BJ (cell line): ENCODE data around the gene TMEM141. TPM values are rescaled to one million over a fixed set of nuclear protein-coding genes. Genes with fewer than 3 reads are reported as not detected.

Experiments
- CTCF ChIA-PET: fragments of 350-600 bp; formaldehyde crosslinking; extraction: SDS; loops from one replicate; lab custom pipeline; 2021; ENCODE audit warnings: antibody characterized with exemption, inconsistent platforms; lab: Yijun Ruan, JAX
- POLR2A ChIA-PET: fragments of 300-600 bp; sonication (Branson Sonifier 250); formaldehyde crosslinking; extraction: SDS; loops from one replicate; lab custom pipeline; 2021; ENCODE audit warnings: antibody characterized with exemption; lab: Charles Lee
- DNase-seq: peaks from one replicate; pipeline ENCODE4 v3.0.0-alpha.2; 2011; ENCODE audit warnings: low read depth
- H3K27me3 ChIP-seq: 2 replicates; pipeline ENCODE4 v1.6.0; 2011; ENCODE audit warnings: low read length; ENCODE audit not compliant: control insufficient read depth, insufficient read depth
- H3K36me3 ChIP-seq: 2 replicates; pipeline ENCODE4 v1.5.1; 2011; ENCODE audit warnings: low read length; ENCODE audit not compliant: control insufficient read depth, insufficient read depth
- H3K4me3 ChIP-seq: 2 replicates; pipeline ENCODE4 v1.5.1; 2011; ENCODE audit warnings: low read depth, mild to moderate bottlenecking, control low read depth, low read length
- CTCF ChIP-seq: IDR thresholded peaks from 2 replicates; pipeline ENCODE4 v1.5.1; 2011; ENCODE audit warnings: low read depth, mild to moderate bottlenecking, control low read depth, inconsistent platforms, low read length, moderate library complexity; ENCODE audit not compliant: insufficient read depth
- polyA plus RNA-seq: library from polyadenylated mRNA; depleted of rRNA; stranded (reverse); fragments of >200 nt; gene quantifications from 2 replicates; pipeline ENCODE4 v1.2.3, GENCODE V29; 2011

The TMEM141 gene
- polyA plus RNA-seq, 1 experiment, result 51.5 TPM

- POLR2A ChIA-PET, result no interaction called here
These were observed 16.6 kb upstream of the TMEM141 start for GRCh38 chr9:136774416-136775045.

GRCh38 chr9:136775191-136775590 lies 16.0 kb upstream of the TMEM141 start:
- Histone ChIP-seq H3K36me3 (no peaks in the 10 kb centered on the region), H3K4me3 (no peak overlapping the region), H3K27me3 (peaks cover 11% of the 10 kb centered on the region)
- no peak for DNase-seq
- no peak for TF ChIP-seq CTCF
- POLR2A ChIA-PET, result no interaction called here
- CTCF ChIA-PET, result interaction anchor here (1.1 to 1.2 kb wide), 4 partner anchors 9 to 293 kb away, joined by 3 to 5 read pairs (median 4); no protein-coding TSS in a partner anchor

More at GRCh38 chr9:136774416-136775045, 16.6 kb upstream of the TMEM141 start:
- CTCF ChIA-PET, result interaction anchor here (1.1 to 1.2 kb wide), 4 partner anchors 8 to 294 kb away, joined by 3 to 5 read pairs (median 4); no protein-coding TSS in a partner anchor
- H3K27me3 ChIP-seq, result peaks cover 11% of the 10 kb centered on the region
- H3K4me3 ChIP-seq, result no peak overlapping the region
- no peaks in the 10 kb centered on the region for H3K36me3 ChIP-seq
- no peak for TF ChIP-seq CTCF
- no peak for DNase-seq

- no peak overlapping the region for H3K4me3 ChIP-seq
- no peaks in the 10 kb centered on the region for H3K36me3 ChIP-seq
- CTCF ChIA-PET, result interaction anchor here (1.8 to 4.2 kb wide), 4 partner anchors 7 to 258 kb away, joined by 6 to 24 read pairs (median 14); no protein-coding TSS in a partner anchor
- TF ChIP-seq CTCF, result no peak
- no peak for DNase-seq
- H3K27me3 ChIP-seq, result peaks cover 11% of the 10 kb centered on the region
- POLR2A ChIA-PET, result no interaction called here
These were observed 14.2 kb upstream of the TMEM141 start for GRCh38 chr9:136776947-136777346.

GRCh38 chr9:136777359-136777758 lies 13.8 kb upstream of the TMEM141 start:
- Histone ChIP-seq H3K27me3 (peaks cover 11% of the 10 kb centered on the region), H3K4me3 (no peak overlapping the region), H3K36me3 (no peaks in the 10 kb centered on the region)
- DNase-seq, result no peak
- ChIA-PET CTCF (interaction anchor here (0.7 to 4.2 kb wide), 6 partner anchors 8 to 258 kb away, joined by 3 to 24 read pairs (median 8); partner anchors contain the start of gene LCN8), POLR2A (no interaction called here)
- no peak for TF ChIP-seq CTCF

GRCh38 chr9:136779808-136780207 lies 11.3 kb upstream of the TMEM141 start:
- ChIA-PET CTCF (interaction anchor here (0.6 to 4.2 kb wide), 7 partner anchors 8 to 250 kb away, joined by 3 to 24 read pairs (median 4); partner anchors contain the start of gene TMEM141), POLR2A (no interaction called here)
- no peak overlapping the region for H3K4me3 ChIP-seq
- H3K36me3 ChIP-seq, result no peaks in the 10 kb centered on the region
- TF ChIP-seq CTCF, result 0 out of 2 replicates have a peak, but pooled peaks have one; percentile 8
- DNase-seq, result no peak
- H3K27me3 ChIP-seq, result peaks cover 11% of the 10 kb centered on the region
